Gastroesophageal sphincter (tissue), 2 donors: ENCODE measurements around the gene ESD.

Experiments used
- EP300 ChIP-seq: sonication (generic); formaldehyde crosslinking; IDR thresholded peaks from one replicate; pipeline ENCODE4 v1.6.1; 2017; ENCODE audit warnings: antibody characterized with exemption, mild to moderate bottlenecking
- POLR2A ChIP-seq, 2 donors: fragments of 450-650 bp; IDR thresholded peaks; one replicate each; pipeline ENCODE4 v1.6.1; 2017; ENCODE audit warnings: antibody characterized with exemption in 2 of 2, mild to moderate bottlenecking in 2 of 2, moderate library complexity in 1 of 2

DNA sequence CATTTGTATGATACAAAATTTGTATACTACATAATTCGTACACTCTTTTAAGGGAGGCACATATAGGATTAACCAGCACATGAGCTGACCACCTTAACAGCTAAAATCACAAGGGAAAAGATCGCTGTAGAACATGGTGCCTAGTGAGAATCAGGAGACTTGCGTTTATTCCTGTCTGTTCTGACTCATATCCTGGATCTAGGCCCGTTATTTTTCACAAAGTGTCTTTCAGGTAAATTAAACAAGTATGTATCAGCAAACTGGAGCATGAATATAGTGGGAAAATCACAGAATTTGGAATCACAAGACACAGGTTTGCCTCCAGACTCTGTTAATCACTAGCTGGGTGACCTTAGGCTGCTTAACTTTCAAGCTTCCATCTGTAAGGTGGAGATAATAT lies 47.5 kb upstream of the ESD start:
- TF ChIP-seq POLR2A (IDR thresholded peaks at IDR 0.05) (no peak), EP300 (no peak)
